Measurements from ENCODE around the gene EPO.

DNA sequence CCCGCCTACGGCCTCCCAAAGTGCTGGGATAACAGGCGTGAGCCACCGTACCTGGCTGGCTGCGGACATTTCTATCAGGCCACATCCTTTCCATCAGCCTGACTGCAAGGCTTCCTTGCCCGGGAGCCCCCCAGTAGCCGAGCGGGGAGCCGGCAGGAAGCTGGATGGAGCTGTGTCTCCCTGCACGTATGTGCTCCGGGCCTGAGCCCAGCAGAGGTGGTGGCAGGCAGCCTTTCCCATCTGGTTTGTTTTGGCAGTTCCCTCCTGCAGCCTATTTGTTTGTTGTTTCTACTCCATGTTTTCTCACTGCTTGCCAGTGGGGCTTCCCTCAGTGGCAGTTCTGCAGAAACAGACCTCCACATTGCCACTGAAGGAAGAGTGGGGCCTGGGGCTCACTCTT is 8.9 kb upstream of the EPO start:
- TF ChIP-seq EZH2phosphoT487 (IDR thresholded peaks at IDR 0.05; ENCODE audit: insufficient read depth, low read depth) (no peak), EZH2 (IDR thresholded peaks at IDR 0.05; ENCODE audit: insufficient read depth, poor library complexity, severe bottlenecking) (no peak)

Data from GM23248 (cell line).